Activated naive CD8-positive, alpha-beta T cell treated with anti-CD3 and anti-CD28 coated beads for 36 hours (primary cell): ENCODE results near the gene PAQR4. TPM values are rescaled to one million over a fixed set of nuclear protein-coding genes. Genes with fewer than 3 reads are reported as not detected.

Experiments used
- DNase-seq: peaks from one replicate; pipeline ENCODE4 v3.0.0; 2021
- H3K27ac Mint-ChIP-seq: one replicate; pipeline ENCODE4 v1.8.0; 2022; ENCODE audit warnings: mild to moderate bottlenecking, moderate library complexity, mixed read lengths
- H3K27me3 Mint-ChIP-seq: one replicate; pipeline ENCODE4 v1.8.0; 2022; ENCODE audit warnings: mild to moderate bottlenecking, mixed read lengths
- H3K36me3 Mint-ChIP-seq: one replicate; pipeline ENCODE4 v1.8.0; 2021; ENCODE audit warnings: mild to moderate bottlenecking, mixed read lengths
- H3K4me1 Mint-ChIP-seq: one replicate; pipeline ENCODE4 v1.8.0; 2021; ENCODE audit warnings: mixed read lengths
- H3K4me3 Mint-ChIP-seq: one replicate; pipeline ENCODE4 v1.8.0; 2022; ENCODE audit warnings: mild to moderate bottlenecking, moderate library complexity, mixed read lengths
- H3K9me3 Mint-ChIP-seq: one replicate; pipeline ENCODE4 v1.8.0; 2022; ENCODE audit warnings: mixed read lengths
- total RNA-seq, 2 experiments: library from RNA; stranded (reverse); gene quantifications; one replicate each; pipeline ENCODE4 v1.2.3, GENCODE V29; 2021

The PAQR4 gene
- total RNA-seq, 2 experiments from 2014 or later = 29.5 to 31.0 TPM

DNA sequence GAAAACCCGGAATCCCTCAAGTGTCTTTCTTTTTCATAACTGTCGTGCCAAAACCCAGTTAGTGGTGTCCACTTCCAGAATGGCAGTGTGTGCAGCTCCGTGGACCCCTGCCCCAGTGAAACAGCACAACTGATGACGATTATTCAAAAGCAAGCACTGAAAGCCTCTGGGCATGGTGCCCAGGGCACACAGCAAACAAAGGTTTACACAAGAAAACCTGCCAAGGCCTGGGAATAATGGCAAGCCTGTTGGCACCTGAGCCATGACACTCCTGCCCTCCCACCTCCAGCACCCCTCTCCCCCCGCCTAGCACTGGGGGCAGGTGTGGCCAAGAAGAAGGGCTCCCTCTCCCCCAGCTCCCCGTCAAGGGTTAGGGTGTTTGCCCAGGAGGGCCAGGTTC is 8.3 kb downstream of the PAQR4 start:
- DNase-seq = no peak
- Mint-ChIP-seq H3K36me3 (peaks cover 31% of the 10 kb centered on the region), H3K9me3 (no peaks in the 10 kb centered on the region), H3K27ac (no peak overlapping the region), H3K27me3 (peaks cover 3% of the 10 kb centered on the region), H3K4me1 (peaks cover 2% of the 10 kb centered on the region), H3K4me3 (no peak overlapping the region)

DNA sequence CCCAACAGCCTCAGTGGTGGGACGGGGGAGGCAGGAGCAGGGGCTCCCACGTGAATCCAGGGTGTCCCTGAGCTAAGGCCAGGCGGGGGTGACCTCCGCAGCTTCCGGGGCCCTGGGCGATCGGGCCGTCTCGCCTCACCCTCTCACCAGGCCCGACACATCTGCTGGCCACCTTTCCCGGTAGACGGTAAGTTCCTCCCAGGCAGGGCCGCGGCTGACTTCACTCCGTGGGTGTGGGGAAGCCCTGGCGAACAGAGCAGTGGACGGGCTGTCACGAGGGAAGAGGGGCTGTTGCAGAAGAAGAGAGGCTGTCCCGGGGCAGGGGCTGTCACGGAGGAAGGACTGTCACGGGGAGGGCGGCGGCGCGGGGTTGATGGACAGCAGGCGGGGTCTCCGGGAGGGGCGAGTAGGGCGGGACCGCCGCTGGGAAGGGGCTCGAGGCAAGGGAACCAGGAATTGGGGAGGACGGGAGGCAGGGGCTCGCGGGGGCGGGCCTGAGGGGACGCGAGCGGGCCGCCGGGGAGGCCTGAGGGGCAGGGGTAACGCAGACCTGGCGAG is 10.6 kb downstream of the PAQR4 start:
- peaks cover 4% of the 10 kb centered on the region for H3K27me3 Mint-ChIP-seq
- peaks cover 5% of the 10 kb centered on the region for H3K4me1 Mint-ChIP-seq
- H3K4me3 Mint-ChIP-seq = peak overlapping the region; percentile 89
- peak; percentile 49 for DNase-seq
- peaks cover 26% of the 10 kb centered on the region for H3K36me3 Mint-ChIP-seq
- H3K9me3 Mint-ChIP-seq = no peaks in the 10 kb centered on the region
- H3K27ac Mint-ChIP-seq = peak overlapping the region; percentile 90

DNA sequence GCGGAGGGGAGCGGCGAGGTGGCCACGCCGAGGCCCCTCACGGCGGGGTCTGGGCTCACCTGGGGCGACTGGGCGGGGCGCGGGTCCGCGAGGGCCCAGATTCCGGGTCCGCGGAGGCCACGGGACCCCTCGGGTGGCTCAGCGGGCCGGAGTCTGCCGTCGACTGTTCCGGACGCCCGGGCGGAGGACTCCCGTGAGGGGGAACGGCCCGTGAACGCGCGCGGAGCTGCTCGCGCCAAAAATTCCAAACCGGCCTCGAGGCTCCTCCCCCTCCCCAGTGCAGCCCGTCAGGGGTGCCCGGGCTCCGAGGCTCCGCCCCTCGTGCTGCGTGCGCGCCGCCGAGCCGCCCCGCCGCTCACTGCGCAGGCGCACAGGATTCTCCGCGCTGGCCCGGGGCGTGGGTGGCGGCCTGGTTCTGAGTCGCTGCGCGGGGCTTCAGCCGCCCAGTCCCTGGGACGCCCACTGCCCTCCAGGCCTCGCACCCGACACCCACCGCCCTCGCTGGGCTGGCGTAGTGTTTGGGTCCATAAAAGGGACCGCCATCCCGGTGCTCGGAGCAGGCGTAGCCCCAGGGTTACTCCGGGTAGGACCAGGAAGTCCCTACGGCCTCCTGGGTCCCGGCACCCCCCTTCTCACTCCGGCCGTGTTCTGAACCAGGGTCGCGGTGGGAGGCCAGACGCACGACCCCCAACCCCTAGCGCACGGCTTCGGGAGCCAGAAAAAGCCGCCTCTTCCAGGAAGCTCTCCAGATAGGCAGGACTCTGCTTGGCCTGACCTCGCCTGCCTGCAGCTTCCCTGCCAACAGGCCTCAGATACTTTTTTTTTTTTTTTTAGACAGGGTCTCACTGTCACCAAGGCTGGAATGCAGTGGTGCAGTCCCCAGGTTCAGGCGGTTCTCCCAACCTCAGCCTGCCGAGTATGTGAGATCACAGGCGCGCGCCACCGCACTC is 11.4 kb downstream of the PAQR4 start, which contains the start of gene PKMYT1:
PKMYT1 (minus strand) TSS at position 220 of the 950 bp plus-strand sequence. CDS start 789 bp downstream, outside the sequence.
- Mint-ChIP-seq H3K36me3 (peaks cover 26% of the 10 kb centered on the region), H3K4me3 (peak within 1 kb of the TSS; percentile 89), H3K4me1 (peaks cover 5% of the 10 kb centered on the region), H3K27me3 (peaks cover 4% of the 10 kb centered on the region), H3K27ac (peak within 1 kb of the TSS; percentile 90), H3K9me3 (no peaks in the 10 kb centered on the region)
- peak; percentile 99 for DNase-seq

DNA sequence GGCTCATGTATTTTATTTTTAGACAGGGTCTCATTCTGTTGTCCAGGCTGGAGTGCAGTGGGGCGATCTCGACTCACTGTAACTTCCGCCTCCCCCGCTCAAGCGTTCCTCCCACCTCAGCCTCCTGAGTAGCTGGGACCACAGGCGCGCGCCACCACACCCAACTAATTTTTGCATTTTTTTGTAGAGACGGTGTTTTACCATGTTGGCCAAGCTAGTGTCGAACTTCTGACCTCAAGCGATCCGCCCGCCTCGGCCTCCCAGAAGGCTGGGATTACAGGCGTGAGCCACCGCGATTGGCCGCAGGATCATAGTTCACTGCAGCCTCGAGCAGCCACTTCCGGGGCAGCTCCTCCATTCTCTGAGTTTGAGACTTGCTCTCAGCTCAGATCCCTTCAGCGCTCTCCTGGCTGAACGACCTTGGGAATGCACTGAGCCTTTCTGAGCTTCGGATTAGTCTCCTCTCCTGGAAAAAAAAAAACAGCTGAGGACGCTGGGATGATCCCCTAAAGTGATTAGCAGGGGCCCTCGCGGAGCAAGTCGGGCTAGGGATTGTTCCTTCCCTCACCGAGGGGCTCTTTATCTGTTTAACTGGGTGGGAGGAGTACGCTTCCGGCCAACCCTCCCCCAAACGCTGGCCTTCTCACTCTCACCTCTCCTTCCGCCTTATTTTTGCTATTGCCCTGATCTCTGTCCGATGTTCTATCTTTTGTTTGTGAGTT is 12.2 kb downstream of the PAQR4 start:
- Mint-ChIP-seq H3K36me3 (peaks cover 21% of the 10 kb centered on the region), H3K27ac (peak overlapping the region; percentile 86), H3K4me3 (peak overlapping the region; percentile 89), H3K27me3 (peaks cover 4% of the 10 kb centered on the region), H3K4me1 (peaks cover 5% of the 10 kb centered on the region), H3K9me3 (no peaks in the 10 kb centered on the region)
- DNase-seq = no peak

DNA sequence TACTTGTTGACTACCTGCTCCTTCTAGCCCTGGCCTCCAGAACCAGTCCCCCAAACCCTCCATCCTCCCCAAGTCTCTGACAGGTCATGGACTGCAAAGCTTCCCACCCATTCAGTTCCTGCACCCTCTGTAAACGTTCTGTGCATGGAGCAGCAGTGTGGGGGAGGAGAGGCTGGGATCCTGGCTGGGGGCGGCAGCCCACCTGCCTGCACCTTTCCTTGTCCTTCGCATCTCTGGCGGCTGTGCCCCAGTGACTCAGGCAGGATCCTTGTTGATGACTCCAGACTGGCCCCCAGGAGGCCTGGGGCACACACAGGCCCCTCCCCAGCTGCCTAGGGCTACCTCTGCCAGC is 12.7 kb downstream of the PAQR4 start:
- H3K27me3 Mint-ChIP-seq = peaks cover 4% of the 10 kb centered on the region
- peak overlapping the region; percentile 89 for H3K4me3 Mint-ChIP-seq
- peaks cover 20% of the 10 kb centered on the region for H3K36me3 Mint-ChIP-seq
- peaks cover 5% of the 10 kb centered on the region for H3K4me1 Mint-ChIP-seq
- peak overlapping the region; percentile 26 for H3K27ac Mint-ChIP-seq
- no peaks in the 10 kb centered on the region for H3K9me3 Mint-ChIP-seq
- DNase-seq = no peak

DNA sequence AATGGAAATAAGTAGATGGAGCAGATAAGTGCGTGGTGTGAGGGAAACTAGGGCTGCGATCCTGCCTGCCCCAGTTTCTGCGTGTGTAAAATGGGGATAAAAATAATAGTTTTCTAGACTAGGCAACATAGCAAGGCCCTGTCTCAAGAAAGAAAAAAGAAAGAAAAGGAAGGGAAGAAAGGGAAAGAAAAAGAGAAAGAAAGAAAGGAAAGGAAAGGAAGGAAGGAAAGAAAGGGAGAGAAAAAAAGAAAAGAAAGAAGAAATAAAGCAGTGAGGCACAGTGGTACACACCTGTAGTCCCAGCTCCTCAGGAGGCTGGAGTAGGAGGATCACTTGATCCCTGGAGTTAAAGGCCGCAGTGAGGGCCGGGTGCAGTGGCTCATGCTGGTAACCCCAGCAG is 13.3 kb downstream of the PAQR4 start:
- peaks cover 4% of the 10 kb centered on the region for H3K27me3 Mint-ChIP-seq
- H3K36me3 Mint-ChIP-seq = peaks cover 15% of the 10 kb centered on the region
- no peak overlapping the region for H3K27ac Mint-ChIP-seq
- H3K4me3 Mint-ChIP-seq = peak overlapping the region; percentile 1
- DNase-seq = no peak
- H3K4me1 Mint-ChIP-seq = peaks cover 5% of the 10 kb centered on the region
- no peaks in the 10 kb centered on the region for H3K9me3 Mint-ChIP-seq

DNA sequence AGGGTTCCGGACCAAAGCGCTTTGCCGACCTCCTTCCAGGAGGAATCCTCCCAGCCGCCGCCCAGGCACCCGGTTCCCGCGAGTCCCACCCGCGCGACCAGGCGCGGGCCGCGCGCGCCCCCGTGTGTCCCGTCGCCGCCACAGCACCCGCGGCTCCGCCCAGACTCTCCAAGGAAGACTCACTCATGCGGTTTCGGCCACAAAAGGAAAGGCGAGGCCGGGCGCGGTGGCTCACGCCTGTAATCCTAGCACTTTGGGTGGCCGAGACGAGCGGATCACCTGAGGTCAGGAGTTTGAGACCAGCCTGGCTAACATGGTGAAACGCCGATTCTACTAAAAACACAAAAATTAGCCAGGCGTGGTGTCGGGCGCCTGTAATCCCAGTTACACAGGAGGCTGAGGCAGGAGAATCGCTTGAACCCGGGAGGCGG is 14.6 kb downstream of the PAQR4 start:
- peak overlapping the region; percentile 48 for H3K4me3 Mint-ChIP-seq
- H3K9me3 Mint-ChIP-seq = no peaks in the 10 kb centered on the region
- peak; percentile 76 for DNase-seq
- no peak overlapping the region for H3K27ac Mint-ChIP-seq
- H3K36me3 Mint-ChIP-seq = peaks cover 7% of the 10 kb centered on the region
- peaks cover 4% of the 10 kb centered on the region for H3K27me3 Mint-ChIP-seq
- peaks cover 3% of the 10 kb centered on the region for H3K4me1 Mint-ChIP-seq

DNA sequence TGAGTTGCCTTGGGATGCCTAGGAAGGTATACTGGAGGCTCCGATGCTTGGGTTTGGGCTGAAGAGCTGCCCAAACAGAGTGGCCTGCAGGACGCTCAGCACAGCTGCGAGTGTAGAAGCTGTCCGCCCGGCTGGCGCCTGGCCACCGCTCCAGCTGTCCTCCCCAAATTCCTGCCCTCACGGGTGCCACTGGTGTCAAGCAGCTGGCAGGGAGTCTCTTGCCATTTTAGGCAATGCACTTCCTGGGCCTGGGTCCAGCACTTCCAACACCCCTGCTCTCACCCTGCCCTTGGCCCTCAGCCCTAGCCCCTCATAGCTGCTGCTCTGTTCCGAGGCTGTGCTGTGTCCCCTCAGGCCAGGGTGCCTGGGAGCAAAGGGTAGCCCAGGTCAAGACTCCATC is 16.3 kb downstream of the PAQR4 start:
- no peaks in the 10 kb centered on the region for H3K36me3 Mint-ChIP-seq

DNA sequence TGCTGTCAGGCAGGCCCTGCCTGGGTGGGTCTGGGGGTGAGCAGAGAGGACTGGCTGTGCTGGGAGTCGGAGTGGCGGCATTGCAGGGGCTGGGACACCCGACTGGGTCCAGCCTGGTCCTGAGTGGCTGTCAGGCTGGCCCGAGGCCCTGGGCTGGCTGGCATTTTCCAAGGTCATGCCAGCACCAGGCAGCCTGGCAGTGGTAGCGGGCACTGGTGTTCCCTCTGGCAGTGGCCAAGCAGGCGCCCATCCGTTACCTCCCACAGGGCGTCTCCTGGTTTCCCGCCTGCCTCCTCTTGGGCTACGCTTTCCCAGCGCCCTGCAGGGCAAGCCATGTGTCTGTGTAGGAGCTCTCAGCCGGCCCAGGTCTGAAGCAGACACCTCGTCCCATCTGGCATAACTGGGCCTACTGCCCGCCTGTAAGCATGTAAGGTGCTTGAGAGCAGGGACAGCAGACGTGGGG is 16.8 kb downstream of the PAQR4 start:
- no peaks in the 10 kb centered on the region for H3K36me3 Mint-ChIP-seq
- no peak for DNase-seq
- H3K4me1 Mint-ChIP-seq = peaks cover 3% of the 10 kb centered on the region
- H3K9me3 Mint-ChIP-seq = no peaks in the 10 kb centered on the region
- H3K4me3 Mint-ChIP-seq = no peak overlapping the region
- no peak overlapping the region for H3K27ac Mint-ChIP-seq
- peaks cover 13% of the 10 kb centered on the region for H3K27me3 Mint-ChIP-seq

More for the DNA sequence above, 16.3 kb downstream of the PAQR4 start:
- no peak overlapping the region for H3K27ac Mint-ChIP-seq
- DNase-seq = no peak
- H3K4me3 Mint-ChIP-seq = no peak overlapping the region
- H3K4me1 Mint-ChIP-seq = peaks cover 3% of the 10 kb centered on the region
- H3K27me3 Mint-ChIP-seq = peaks cover 11% of the 10 kb centered on the region
- no peaks in the 10 kb centered on the region for H3K9me3 Mint-ChIP-seq

DNA sequence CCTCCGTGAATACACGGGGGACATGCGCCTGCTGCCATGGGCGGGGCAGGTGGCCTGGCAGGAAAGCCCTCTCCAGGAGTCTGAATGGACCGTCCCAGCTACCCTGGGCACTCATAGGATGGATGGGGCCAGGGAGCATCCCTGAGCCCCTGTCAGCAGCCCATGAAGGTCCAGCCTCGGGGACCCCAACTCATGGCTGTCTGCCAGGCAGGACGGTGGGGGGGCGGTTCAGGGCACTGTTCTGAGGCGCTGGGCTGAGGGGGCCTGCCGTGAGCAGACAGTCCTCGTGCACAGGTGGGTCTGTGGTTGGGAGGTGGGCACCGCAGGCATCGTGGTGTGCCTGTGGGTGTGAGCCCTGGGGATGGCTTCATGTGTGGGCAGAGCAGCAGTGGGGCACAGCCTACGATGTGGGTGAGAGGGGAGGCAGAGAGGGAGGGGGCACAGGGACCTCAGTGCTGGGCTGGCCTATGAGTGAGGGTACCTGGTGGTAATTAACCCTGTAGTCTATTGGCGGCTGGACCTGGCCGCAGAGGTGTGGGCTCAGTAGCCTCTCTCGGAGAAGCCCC is 17.6 kb downstream of the PAQR4 start:
- peaks cover 3% of the 10 kb centered on the region for H3K4me1 Mint-ChIP-seq
- no peaks in the 10 kb centered on the region for H3K36me3 Mint-ChIP-seq
- H3K9me3 Mint-ChIP-seq = no peaks in the 10 kb centered on the region
- no peak overlapping the region for H3K27ac Mint-ChIP-seq
- H3K27me3 Mint-ChIP-seq = peaks cover 13% of the 10 kb centered on the region
- H3K4me3 Mint-ChIP-seq = no peak overlapping the region
- no peak for DNase-seq

DNA sequence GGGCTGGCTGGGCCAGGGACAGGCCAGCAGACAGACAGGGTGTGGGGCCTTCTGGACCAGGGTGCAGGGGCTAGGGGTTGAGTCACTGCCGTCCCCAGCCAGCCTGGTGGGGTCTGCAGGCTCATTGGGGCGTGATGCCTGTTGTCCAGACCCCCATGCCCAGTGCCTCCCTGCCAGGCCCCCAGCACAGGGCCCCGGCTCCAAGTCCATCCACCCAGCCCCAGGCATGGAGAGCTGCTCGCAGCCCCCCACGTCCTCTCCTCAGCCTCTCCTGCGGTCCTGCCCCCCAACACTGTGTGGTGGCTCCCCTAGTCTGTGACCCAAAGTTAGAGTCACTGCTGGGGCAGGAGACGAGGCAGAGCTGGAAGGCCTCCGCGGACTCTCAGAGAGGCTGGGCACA is 18.1 kb downstream of the PAQR4 start:
- Mint-ChIP-seq H3K27ac (no peak overlapping the region), H3K4me3 (no peak overlapping the region), H3K9me3 (no peaks in the 10 kb centered on the region), H3K27me3 (peaks cover 11% of the 10 kb centered on the region), H3K36me3 (no peaks in the 10 kb centered on the region), H3K4me1 (peaks cover 3% of the 10 kb centered on the region)
- DNase-seq = no peak

DNA sequence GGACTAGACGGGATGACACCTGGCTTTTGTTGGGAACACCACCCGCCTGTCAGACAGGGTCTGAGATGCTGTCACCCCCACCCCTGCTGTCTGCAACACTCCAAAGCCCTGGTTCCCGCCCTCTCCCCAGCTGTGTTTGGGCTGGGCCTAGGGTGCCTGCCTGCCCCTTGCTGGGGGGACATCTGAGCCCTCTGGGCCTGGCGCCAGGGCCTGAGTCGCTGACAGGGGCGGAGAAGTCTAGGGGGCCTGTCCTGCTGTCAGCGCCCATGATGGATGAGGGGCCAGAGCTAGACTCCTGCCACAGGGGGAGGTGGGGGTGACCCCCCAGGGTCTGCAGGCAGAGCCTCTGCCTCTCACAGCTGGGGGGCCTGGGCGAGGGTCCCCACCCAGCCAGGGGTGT is 18.7 kb downstream of the PAQR4 start:
- Mint-ChIP-seq H3K4me1 (peaks cover 3% of the 10 kb centered on the region), H3K9me3 (no peaks in the 10 kb centered on the region), H3K36me3 (no peaks in the 10 kb centered on the region), H3K27me3 (peaks cover 9% of the 10 kb centered on the region), H3K27ac (no peak overlapping the region), H3K4me3 (no peak overlapping the region)
- DNase-seq = no peak

DNA sequence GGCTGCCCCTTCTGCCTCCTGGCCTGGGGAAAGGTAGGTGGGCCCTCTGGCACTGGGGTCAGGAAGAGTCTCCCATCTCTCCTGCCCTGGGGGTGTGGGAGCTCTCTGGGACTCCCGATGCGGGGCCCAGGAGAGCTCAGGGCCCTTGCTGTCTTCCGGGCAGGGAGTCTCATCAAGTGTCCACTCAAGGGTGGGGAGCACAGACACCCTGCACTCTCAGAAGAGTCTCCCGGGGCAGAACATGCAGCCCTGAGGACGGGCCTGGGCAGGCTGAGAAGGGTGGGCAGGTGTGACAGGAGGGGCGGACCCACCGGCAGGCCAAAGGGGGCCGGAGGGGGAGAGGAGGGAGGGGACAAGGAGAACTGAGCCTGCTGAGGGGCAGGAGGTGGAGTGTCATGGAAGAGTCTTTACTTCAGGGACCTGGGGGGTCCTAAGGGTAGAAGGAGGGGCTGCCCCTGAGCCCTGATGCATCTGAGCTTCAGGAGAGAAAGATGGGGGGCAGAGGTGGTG is 19.5 kb downstream of the PAQR4 start:
- no peak for DNase-seq
- peaks cover 2% of the 10 kb centered on the region for H3K4me1 Mint-ChIP-seq
- H3K27me3 Mint-ChIP-seq = peaks cover 9% of the 10 kb centered on the region
- no peaks in the 10 kb centered on the region for H3K36me3 Mint-ChIP-seq
- no peak overlapping the region for H3K4me3 Mint-ChIP-seq
- H3K27ac Mint-ChIP-seq = no peak overlapping the region
- H3K9me3 Mint-ChIP-seq = no peaks in the 10 kb centered on the region

DNA sequence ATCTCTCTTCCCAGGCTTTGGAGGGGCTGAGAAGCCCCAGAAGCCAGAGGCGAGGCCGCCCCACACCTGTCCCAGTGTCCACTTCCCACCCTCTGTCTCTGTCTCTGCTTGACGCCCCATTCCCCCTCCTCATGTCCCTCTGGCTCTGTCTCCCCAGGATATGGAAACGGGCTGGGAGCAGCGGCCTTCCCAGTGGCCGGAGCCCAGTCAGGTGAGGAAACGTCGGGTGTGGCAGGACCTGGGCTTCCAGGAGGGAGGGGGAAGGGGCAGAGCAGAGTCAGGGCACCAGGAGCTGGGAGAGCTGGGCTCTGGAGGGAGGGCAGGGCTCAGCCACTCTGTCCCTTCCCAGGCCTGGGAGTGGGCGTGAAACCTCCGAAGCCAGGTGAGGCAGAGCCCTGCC is 21.7 kb downstream of the PAQR4 start:
- Mint-ChIP-seq H3K27me3 (peaks cover 9% of the 10 kb centered on the region), H3K36me3 (no peaks in the 10 kb centered on the region), H3K9me3 (no peaks in the 10 kb centered on the region), H3K4me1 (no peaks in the 10 kb centered on the region), H3K27ac (no peak overlapping the region), H3K4me3 (no peak overlapping the region)
- no peak for DNase-seq
